Left lobe of liver (tissue), 2 donors: ENCODE results near the gene SORCS1. TPM values are rescaled to one million over a fixed set of nuclear protein-coding genes. Genes with fewer than 3 reads are reported as not detected.

Experiments used
- ATAC-seq: fragments of 200-7000 bp; cut with Tn5 transposase; one replicate; pipeline ENCODE4 v1.9.1; 2020; ENCODE audit warnings: mild to moderate bottlenecking, moderate library complexity
- DNase-seq: peaks from one replicate; pipeline ENCODE4 v3.0.0-alpha.2; 2020; ENCODE audit warnings: low spot score
- total RNA-seq: library from RNA; stranded (reverse); gene quantifications from one replicate; pipeline ENCODE4 v1.2.1, GENCODE V29; 2021
- donor health status: DM: no; HTN: no; CAD: no; lungs with moderate emphysema.
- donor health status: DM: no; HTN: yes; CAD: no.

Gene SORCS1
- total RNA-seq, 1 donor from 2014 or later, result 0.10 TPM

DNA sequence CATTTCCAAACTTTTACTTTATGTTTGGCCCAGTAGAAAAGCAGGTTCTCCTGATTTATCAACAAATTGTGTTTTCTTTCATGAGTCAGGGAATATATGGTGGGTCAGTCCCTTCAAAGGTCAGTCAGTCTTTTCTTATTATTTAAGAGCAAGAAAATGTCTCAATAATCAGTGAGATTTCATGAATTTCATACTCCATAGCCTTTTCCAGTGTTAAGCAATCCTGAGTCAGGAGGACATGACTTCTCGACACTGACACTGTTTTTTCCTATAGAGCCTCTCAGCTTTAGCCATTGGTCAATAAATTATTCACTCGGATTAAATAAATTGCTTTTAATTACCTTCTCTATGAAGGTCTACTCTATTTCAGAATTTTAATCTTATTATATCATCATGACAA is 334.5 kb downstream of the SORCS1 start:
- ATAC-seq, result no peak
- no peak for DNase-seq

DNA sequence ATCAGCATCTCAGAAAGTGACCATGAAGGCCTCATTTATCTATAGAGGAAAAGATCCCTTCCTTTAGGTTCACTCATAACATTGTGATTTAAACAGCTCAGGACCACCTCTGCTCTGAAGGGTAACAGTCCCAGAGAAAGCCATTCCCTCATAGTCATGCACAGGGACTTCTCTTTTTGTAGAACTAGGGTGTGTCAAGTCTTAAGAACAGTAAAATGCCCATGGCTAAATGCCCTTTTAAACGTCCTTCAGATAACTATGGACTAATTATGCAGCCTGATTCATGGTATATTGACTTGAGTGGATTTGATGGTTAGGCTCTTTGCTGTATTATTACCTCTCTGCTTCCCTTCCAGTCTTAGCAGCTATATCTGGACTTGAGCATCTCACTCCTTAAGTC is 337.8 kb downstream of the SORCS1 start:
- ATAC-seq, result no peak

DNA sequence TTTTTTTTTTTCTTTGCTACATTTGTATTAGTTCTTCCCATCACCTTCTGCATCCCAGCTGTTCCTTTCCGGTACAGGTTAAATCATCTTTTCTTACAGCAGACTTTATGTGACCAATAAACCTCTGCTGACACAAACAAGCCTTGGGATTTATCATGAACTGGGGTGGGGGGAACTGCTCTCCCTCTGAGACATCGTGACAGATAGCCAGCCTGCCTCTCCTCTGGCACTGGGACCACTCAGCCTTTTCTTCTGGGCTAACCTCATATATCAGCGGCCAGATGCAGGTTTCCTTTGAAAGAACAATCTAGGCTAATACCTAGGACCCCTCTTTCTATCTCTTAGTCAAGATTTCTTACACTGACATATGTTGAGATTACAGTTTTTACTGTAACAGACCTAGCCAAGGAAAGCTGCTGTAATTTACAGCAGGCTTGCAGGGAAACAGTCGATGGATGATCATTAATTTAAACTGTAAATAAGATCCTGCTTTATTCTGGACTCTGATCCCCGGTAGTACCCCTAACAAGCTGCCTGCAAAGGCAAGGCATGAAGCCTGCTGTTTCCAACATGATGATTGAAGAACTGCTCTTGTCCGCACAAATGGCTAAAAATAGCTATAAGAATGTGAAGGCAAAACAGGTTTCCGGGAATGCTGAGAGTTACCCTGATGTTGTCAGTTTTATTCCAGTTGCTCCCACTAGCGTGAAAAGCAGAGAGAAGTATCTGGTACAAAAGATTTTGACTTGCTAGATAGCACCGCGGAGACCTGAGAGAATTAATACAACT is 338.7 kb downstream of the SORCS1 start:
- DNase-seq (no peak), ATAC-seq (no peak)

More for the DNA sequence above, 337.8 kb downstream of the SORCS1 start:
- DNase-seq, result no peak

DNA sequence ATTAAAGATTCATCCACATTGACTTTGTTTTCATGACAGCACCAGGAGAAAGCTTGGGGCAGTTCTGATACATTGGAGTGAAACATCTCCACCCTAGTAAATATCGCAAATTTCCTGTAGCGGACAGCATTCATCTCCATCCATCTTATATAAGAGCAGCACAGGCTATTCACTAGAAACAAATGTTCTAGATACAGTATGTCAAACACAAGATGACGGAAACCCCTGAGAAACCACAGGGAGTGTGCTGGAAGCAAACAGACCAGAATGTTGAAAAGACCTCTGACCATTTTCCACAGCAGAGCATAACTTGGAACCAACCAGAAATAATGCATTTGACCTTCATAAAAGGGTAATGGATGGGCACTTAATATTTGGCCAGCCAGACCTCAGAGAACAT is 343.9 kb downstream of the SORCS1 start:
- ATAC-seq (no peak), DNase-seq (no peak)

DNA sequence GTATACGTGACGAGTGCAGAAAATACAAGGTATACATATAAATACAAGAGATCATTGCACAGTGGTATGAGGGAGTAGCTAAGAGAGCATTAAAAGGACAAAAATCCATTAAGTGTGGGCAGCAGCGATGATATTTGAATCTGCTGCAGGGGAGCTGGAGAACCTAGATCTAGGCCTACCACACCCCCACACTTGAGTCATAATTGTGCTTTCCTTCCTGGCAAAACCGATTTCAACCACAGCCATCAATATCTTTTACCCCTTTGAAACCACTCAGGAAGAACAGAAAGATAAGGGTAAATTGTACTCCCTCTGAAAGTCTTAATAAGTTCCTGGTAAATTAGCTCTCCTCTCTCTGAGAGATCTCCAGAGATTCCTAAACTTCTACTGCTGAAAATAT is 345.0 kb downstream of the SORCS1 start:
- DNase-seq (no peak), ATAC-seq (no peak)

DNA sequence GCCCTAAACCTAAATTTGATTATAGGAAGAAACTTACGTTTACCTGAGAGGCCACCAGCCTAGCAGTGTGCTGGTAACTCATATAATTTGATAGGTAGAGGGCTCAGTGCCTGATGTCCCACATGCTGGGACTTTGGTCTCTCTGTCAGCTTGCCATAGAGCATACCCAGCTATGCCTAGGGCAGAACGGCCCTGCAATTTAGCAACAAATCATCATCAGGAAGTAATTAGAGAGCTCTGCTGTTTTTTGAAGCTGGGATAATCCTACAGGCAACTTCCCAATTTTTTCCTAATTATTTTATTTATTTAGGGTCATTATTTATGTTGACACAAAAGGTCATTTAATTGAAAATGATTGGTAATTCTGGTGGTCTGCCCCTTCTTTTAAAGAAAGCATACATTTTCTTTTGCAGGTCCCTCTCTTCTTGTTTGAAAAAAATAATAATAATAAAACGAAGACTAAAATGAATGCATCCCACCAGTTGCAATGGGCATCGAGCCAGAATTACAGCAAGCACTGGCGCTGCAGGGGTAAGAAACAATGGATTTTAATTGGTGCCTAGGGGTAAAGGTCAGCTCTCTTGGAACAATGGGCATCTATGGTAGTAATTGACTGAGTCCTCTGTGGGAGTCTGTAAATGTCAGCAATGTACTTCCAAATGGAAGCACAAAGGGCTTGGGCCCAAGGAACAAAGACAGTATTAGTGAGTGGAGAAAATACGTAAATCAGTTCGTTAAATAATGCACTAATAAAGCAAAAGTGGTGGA is 348.0 kb downstream of the SORCS1 start:
- no peak for DNase-seq
- ATAC-seq, result peak; percentile 71

DNA sequence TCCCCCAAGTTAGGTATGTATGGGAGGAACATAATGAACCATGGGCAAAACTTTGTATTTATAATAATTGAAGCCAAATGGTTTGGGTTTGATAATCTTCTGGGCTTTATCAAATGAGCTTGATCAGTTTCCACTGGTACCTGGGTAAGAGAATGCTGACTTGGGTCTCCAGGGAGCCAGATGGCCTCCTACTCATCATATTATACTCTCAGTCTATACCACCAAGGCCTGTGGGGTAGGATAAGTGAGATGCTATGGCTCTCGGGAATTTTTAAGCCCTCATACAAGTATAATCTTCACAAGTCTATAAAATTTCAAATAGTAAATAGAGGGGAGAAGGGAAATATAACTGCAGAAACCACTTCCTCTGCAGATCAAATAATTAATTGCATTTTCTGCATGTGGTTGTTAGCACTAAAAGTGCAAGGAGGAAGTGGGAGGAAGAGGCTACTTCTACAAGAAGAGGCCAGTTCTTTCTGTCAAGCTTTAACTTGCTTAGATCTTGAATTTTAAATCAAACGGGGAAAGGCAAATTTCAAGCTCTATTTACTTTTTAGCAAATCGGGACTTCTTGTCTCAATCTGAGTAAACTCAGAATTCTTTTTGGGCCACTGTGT is 349.0 kb downstream of the SORCS1 start:
- ATAC-seq (no peak), DNase-seq (no peak)

DNA sequence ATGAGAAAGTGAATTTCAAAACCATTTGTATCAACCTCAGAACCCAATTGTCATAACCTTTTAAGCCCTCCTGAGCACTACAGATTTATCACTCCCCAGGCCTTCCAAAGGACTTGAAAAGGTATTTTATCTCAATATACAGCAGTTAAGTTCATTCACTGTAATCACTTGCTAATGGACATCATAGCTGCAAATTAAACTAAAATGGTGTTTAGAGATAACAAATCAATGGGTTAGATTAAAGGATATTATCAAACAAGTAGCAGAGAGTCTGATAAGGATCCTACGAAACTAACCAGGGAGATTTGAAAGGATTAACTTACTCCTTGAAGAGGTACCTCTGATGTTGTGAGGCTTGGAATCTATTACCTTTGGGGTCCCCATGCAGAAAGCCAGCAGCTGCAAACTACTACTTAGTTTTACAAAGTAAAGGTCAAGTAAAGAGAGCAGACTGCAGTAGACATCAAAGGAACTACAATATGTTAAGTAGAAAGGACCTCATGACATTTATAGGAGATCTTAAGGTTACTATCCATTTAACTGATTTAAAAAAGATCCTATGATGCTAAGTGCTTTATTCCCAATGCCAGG is 359.4 kb downstream of the SORCS1 start:
- ATAC-seq, result no peak

DNA sequence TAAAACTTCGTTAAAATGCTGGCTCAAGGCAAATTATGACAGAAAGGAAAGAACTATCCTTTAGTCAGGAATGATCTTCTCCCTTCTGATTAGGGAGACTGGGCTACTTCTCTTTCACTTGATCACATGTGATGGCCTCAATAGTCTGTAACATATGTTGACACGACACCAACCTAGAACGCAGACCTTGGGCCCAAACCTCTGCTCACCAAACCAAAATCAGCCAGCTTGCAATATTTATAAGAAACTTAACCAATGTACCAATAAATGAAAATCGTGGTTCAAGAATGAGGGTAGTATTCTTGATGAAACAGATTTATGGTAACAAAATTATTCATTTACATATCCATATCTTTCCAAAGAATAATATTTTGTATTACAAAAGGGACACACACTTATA is 361.6 kb downstream of the SORCS1 start:
- DNase-seq (no peak), ATAC-seq (no peak)

More for the DNA sequence above, 359.4 kb downstream of the SORCS1 start:
- DNase-seq, result no peak

DNA sequence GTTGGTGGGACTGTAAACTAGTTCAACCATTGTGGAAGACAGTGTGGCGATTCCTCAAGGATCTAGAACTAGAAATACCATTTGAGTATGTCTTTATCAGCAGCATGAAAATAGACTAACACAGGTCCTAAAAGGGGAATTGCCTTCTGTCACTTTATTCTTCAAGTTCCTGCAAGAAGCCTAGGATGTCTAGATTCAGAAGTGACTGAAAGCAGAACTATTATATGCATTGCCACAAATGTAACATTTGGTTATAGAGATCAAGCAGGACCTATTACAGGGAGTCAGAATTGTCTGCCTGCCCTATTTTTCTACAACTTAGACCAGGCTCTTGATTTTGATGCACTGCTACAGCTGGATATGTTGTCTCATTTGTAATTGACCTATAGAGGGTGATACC is 364.7 kb downstream of the SORCS1 start:
- DNase-seq (no peak), ATAC-seq (no peak)

DNA sequence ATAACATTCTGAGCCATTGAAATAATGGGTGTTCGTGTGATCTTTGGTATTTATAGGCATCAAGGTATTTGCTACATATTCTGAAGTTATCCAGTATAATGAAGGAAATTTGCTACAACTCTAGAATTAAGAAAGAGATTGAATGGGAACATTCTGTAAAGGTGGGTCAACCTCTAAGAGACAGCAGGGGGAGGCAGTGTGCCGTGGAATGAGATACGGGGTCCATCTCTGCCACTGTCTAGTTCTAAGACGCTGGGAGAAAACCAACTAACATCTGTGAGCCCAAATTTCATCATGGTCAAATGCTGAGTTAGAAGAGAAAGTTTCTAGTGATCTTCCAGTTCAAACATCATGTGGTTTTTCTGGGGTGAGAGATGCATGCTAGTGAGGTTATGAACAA is 368.9 kb downstream of the SORCS1 start:
- ATAC-seq (peak; percentile 80), DNase-seq (no peak)

DNA sequence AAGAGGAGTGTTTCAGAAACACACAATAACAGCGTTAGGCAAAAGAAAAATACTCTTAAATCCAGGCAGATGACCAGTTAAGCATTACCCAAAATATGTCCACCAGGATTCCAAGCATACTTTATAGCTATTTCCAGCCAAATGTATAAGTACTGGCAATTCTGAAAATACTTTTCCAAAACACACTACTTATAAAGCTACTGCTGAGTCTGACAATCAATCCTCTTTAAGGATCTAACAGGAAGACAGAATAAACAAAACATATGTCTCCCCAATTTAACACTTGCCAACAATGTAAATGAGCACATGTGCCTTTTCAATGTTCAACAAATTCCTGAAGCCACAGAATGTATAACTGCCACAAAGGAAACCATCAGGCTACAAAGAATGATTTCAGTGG is 370.9 kb downstream of the SORCS1 start:
- ATAC-seq (no peak), DNase-seq (no peak)

DNA sequence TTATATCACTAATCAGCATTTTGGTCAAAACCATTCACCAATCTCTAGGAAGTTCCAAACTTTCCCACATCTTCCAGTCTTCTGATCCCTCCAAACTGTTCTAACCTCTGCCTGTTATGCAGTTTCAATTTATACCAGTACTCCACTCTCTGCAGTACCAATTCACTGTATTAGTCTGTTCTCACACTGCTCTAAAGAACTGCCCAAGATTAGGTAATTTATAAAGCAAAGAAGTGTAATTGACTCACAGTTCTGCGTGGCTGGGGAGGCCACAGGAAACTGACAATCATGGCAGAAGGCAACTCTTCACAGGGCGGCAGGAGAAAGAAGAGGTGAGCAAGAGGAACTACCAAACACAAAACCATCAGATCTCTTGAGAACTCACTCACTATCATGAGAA is 374.9 kb downstream of the SORCS1 start:
- ATAC-seq, result no peak
- DNase-seq, result no peak

DNA sequence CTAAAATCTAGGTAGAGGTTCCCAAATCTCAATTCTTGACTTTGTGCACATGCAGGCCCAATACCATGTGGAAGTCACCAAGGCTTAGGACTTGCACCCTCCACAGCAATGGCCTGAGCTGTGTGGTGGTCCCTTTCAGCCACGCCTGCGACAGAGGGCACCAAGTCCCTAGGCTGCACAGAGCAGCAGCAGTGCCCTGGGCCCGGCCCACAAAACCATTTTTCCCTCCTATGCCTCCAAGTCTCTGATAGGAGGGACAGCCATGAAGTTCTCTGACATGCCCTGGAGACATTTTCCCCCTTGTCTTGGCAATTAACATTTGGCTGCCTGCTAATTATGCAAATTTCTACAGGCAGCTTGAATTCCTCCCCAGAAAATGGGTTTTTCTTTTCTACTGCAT is 375.5 kb downstream of the SORCS1 start:
- DNase-seq (no peak), ATAC-seq (no peak)

DNA sequence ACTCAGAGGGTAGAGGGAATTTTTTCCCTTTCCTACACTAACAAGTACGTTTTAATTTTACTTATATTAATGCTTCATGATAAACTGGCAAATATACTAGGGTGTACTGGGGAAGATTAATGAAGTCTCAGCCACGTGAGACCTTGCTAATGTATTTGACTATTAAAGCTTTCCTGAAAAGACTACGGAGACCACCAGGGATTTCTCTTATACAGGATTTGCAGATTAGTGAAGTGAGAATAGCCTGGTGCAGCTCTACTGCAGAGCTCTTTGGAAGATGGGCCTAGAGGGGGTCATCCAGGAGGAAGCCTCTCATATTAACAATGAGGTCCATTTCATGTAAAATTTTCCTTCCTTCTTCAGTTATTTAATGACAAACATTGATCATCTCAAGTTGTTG is 379.0 kb downstream of the SORCS1 start:
- no peak for ATAC-seq
- no peak for DNase-seq

DNA sequence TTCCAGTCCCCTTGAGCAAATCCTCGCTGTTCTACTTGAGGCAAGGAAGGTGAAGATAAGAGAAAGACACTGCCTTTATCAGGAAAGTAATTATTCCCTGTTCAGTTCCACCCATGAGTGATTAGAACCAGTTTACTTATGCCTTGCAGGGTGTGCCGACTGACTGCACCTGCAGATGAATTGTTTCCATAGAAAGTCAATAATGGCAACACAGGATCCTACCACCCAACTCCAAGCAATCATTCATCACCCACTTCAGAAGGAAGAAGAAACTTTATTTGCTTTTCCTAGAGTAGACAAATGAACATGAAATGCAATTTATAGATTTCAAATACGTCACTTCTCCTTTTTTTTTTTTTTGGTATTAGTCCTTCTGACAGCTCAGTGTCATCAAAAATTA is 383.9 kb downstream of the SORCS1 start:
- DNase-seq (no peak), ATAC-seq (no peak)

DNA sequence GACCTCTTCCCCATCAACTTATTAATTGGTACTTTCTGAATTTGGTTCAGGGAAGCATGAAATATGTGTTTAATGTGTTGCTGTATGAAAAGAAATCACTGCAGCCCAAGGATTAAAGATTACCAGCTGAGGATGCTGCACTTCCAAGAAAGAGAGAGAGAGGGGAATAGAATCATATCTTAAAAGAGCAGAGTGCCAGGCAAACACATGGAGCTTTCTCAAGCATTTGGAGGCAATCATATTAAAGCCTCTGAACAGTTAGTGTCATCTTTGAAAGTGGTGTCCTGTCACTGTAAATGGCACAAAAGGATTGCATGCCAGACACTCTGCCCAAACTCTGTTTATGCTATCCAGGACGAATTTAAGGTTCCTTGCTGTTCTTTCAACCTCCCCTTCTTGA is 386.7 kb downstream of the SORCS1 start:
- no peak for ATAC-seq
- no peak for DNase-seq

DNA sequence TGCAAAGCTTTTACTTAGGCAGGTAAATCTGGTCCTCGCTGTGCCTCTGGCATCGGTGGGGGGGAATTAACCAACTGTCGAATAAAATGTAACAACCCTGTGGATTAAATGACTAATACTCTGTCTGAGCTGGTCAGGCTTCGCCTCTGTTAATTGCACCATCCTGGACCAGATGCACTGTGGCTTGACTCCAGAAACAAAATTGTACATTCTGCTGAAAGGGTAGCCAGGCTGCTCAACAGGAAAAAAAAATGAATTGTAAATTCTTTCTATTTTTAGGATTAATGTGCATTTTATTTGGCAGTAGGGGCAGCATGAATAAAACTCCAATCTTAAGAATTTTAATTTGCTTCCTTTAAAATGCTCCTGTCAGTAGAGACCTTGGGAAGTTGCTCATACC is 389.4 kb downstream of the SORCS1 start:
- ATAC-seq, result no peak

DNA sequence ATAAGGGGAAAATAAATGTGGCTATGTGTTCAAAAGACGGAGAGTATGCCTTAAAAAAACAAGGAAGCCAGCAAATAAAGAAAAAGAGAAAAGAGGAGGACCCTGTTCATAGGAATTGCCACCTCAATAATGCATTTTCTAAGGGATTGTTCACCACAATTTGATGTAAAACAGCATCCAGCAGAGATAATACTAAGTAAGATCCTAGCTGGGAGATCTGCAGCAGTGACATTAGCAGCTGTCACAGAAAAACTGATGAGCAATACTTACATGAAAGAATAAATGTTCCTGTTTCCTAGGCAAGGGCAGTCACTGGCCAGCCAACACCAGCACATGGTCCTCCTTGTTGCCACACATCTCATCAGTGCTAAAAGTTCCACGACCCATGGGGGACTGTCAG is 391.5 kb downstream of the SORCS1 start:
- DNase-seq, result no peak
- ATAC-seq, result no peak

More for the DNA sequence above, 389.4 kb downstream of the SORCS1 start:
- no peak for DNase-seq

DNA sequence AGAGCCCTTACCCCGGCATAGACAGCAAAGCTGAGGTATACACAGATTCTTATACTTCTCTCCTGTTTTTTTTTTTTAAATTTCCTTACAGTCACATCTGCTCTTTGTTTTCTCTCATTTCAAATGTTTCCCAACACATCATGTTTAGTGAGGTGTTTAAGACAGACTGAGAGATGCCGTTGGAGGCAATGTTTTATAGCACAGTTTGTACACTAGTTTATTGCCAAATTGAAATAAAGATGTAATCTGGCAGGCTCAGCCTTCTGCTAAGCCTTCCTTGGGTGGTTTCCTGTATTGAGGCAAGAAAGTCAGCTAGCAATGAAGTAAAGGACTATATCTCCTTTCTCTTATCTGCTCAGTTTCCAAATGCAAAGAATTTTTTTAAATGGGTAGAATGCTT is 393.4 kb downstream of the SORCS1 start:
- DNase-seq (no peak), ATAC-seq (no peak)

DNA sequence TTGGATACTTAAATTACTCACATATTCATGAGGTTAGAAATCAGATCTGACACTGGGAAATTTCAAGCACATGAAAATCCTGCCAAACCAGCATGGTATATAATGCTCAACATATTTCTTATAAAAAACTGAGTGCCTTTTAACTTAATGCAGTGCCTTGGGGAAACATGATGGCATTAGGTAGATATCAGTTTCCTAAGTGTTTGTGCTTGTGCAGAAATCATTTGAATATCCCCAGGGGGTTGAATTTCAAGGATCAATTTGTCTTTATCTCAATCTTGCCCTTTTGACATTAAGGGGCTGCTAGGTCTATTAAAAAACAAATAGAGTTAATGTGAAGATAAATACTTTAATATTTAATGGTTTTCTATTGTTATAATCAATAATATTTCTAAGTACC is 396.3 kb downstream of the SORCS1 start:
- DNase-seq, result no peak
- no peak for ATAC-seq

DNA sequence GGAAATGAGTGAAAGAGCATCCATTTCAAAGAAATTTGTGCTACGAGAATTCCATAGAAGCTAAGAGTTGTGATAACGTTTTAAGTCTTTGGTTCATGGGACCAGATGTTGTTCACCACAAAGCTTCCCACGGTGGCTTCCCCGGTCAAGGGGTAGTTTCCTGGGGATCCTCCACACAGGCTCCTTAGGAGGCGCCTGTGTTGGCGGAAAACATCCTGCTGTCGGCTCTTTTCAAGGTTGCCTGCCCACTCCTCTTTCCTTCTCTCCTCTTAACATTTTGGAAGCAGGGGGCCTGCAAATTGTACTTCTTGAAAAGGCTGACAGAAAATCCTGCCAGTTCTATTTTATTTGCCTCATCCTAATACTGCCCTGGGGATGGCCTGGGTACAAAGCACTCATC is 398.6 kb downstream of the SORCS1 start:
- DNase-seq (no peak), ATAC-seq (no peak)
